GM08714 (cell line): ENCODE measurements around the gene ABCC8.

Experiments
- H3K4me3 ChIP-seq: fragments of 200-500 bp; sonication (Bioruptor generic); 2 replicates; pipeline ENCODE4 v1.5.1; 2014; ENCODE audit warnings: mild to moderate bottlenecking, low read length, inconsistent platforms
- ZNF274 ChIP-seq: IDR thresholded peaks from 2 replicates; pipeline ENCODE4 v1.6.1; 2012; ENCODE audit warnings: mild to moderate bottlenecking, low read depth, low read length

Gene ABCC8

DNA sequence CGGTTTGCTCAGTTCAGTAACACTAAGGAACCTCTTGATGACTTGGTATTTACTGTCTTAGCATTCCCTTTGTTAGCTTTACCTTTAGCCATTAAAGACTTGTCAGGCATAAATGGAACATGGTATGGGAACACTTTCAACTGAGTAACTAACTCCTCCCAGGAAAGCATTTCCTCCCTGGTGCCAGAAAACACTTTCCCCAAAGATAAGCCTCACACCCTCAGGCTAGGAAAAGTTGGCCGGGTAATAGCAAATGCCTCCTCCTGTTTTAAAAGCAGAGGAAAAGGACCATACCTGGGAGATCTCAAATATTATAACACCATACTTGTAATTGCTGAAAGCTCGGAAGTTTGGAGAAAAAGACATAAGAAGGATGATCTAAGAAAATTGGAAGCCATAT, 100.2 kb downstream of the ABCC8 start:
- TF ChIP-seq ZNF274: no peak
- H3K4me3 ChIP-seq: no peak overlapping the region

DNA sequence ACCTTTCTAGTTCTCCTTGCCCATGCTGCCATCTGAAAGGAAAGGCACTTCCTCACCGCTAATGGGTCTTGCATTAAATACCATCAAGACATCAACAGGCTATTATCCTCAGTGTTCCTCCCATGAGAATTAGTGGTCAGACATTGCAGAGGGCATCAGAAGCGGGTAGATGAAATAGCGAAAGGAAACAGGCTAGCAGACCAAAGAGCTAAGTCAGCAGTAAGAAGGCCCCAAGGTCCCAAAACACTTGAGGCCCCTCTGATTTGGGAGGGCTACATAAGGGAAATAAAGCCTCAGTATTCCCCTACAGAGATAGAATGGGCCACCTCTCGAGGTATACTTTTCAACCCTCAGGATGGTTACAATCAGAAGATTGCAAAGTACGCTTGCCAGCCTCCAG, 101.1 kb downstream of the ABCC8 start:
- TF ChIP-seq ZNF274: no peak
- no peak overlapping the region for H3K4me3 ChIP-seq

DNA sequence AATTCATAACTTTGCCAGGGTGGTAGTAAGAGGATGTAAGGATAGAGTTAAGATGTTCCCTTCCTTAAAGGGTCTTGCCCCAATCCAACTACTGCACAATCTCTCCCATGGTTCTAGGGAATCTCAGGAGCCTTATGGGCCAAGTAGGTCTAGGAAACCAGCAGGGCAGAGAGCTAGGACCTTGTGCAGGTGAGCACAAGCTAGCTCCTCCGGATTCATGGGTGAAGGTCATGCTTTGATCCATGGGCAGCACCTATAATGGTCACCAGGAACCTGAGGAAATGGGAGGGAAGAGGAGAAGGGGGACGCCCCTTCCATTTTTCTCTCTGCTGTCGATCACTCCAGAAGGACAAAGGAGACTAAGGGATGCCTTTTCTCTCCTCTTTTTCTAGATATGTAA, 105.0 kb downstream of the ABCC8 start:
- TF ChIP-seq ZNF274: no peak

DNA sequence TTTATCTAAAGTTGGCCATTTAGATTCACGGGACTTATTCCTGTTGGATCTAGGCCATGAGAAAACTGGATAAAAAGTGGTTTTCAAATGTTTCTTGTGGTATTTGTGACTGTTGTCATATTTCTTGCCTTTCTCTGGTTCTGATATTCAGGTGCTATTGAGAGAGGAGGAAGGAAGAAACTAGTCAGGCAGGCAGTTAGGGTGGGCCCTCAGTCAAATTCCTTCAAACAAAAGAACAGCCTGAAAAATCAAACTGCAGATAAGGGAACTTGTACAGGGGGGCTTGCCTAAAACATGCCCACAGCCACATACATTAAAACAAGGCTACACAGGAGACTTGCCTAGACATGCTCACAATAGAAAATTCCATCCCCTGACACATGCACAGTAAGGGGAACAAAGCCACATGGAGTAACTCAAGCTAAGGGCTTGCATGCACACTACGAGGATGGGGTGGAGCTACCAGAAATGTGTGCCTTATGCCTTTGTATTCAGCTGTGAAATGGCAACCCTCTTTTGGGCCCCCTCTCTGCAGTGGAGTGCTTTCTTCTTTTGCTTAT, 106.9 kb downstream of the ABCC8 start:
- TF ChIP-seq ZNF274: no peak
- no peak overlapping the region for H3K4me3 ChIP-seq

More for the DNA sequence above, 105.0 kb downstream of the ABCC8 start:
- H3K4me3 ChIP-seq: no peak overlapping the region

DNA sequence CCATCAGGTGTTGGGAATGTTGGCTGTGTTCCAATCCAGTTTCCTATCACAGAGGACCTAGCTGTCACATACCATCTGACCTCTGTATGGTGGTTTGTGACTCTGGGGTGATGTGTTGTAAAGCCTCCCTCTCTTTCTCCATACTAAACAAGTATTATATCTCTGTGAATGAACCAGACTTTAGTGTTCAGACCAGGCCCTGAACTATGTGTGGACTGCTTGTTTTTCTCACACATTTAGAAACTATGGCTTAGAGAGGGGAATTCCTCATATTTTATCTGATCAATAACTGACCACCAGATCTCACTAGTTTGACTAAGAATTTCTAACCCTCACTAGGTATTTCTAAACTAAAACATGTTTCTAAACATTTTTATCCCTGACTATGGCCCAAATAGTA, 107.6 kb downstream of the ABCC8 start:
- no peak for TF ChIP-seq ZNF274
- no peak overlapping the region for H3K4me3 ChIP-seq

DNA sequence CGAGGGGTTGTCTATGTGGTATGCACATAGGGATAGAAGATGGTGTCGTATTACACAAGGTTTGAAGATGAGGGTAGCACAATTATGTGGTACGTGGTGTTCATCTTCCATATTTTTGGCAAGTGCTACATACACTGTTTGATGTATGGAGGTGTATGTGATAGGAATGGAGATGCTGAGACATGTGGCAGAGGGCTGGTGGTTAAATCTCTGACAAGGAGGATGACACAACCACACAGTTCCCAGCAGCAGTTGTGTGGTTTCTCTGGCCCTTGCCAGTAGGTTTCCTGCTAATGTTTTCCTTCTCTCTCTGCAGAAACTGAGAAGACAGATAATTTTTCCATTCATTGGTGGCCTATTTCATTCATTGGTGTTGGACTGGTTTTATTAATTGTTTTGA, 108.1 kb downstream of the ABCC8 start:
- no peak for TF ChIP-seq ZNF274
- H3K4me3 ChIP-seq: no peak overlapping the region

DNA sequence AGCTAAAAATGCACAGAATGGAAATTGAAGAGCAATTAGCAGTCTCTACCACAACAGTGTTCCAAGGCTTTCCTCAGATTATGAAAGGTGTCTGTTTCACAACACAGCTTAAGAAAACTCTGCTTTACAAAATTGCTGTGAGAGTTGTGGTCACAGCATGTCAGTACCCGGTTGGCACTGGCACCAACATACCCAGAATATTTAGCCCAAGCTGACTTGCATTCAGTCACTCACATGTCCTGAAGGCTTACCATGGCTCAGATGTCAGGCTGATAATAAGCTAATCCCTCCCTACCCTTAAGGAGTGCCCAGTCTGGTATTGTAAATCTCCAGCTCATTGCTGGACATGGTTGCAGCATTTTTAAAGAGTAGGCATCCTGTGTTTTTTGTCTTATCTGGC, 110.2 kb downstream of the ABCC8 start:
- H3K4me3 ChIP-seq: no peak overlapping the region
- TF ChIP-seq ZNF274: no peak

DNA sequence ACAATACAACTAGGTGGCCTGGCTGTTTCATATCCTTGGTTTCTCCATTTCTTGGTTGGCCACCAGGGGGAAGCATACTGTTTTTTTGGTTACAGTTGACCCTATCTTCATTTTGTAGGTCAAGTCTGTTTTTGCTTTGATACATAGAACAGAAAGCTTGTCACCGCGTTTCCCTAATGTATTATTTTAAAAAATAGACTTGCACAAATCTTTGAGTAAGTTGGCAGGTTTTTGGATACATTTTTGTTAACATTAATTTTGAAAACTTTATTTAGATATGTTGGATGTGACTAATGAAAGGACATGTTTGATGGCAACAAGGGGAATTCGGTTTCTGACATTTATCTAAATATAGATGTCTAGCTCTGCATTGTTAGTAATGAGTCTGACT, 122.0 kb downstream of the ABCC8 start:
- TF ChIP-seq ZNF274: no peak
- H3K4me3 ChIP-seq: no peak overlapping the region

DNA sequence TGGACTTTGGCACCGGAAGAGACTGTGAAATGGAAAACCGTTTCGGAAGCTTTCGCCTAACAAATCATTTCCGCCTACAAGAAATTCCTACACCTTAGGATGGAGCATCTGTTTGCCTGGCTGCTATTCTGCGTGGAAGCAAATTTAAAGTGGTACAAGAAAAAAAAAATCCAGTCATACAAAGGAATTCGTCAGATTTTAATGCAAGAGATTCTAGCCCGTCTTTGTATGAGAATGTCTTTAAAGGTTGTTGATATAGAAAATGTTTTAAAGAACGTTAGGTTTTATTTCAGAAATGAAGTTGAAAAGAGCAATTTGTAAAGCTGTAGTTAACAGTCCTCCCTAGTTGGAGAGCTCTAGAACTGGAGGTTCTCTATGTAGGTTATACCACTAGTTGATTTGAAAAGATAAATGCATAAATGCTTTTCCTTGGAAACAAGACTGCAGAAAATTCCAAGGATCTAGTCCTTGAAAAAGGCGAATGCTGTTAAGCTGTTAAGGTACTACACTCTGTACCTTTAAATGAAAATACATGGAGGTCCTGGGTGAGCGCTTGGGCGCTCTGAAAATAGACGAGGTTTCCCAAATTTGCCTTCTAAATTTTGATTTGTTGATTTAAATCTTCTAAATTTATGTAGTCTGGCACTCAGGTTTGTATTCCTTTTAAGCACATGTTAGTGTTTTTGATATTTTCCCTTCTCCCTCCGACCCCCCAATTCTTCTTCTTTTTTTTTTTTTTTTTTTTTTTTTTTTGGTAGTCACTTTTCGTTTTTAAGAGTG, 122.6 kb downstream of the ABCC8 start:
- peak overlapping the region; percentile 47 for H3K4me3 ChIP-seq
- TF ChIP-seq ZNF274: no peak

DNA sequence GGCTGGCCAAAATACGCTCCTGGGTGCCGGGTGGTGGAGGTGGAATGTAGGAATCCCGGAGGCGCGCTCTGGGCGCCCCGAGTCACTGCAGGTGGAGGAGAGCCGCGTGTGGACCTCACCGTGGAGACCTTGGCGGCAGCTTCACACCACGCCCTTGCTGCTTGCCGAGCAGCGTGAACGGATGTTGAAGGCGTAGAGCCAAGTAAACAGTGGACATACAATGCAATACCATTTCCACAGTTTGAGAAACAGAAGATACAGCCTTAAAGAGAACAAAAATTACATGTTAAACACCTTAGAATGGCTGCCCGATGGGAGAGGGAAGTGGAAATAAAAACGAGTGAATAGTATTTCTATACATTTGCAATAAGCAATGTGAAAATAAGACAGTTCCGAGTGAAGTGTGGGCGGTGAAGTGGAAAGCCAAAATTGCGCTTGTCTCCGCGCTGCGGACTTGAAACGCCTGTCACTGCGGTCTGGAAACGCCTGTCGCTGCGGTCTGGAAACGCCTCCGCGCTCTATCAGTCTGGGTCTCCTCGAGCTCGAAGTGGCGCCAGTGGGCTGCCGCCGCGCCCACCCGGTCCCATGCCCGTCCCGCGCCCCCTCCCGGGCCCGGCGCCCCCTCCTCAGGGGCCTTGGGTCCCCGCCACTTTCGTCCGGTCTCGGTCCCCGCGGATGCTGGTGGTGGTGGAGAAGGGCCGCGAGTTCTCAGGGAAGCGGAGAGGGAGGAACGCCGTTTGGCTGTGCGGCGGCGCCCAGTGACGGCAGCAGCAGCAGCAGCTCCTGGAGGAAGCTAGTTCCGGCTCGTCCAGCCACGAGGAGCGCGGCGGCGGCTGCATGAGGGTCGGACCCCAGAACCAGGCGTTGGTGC, 123.5 kb downstream of the ABCC8 start:
- H3K4me3 ChIP-seq: peak overlapping the region; percentile 47; the same call in 1 of the 2 replicates
- no peak for TF ChIP-seq ZNF274

DNA sequence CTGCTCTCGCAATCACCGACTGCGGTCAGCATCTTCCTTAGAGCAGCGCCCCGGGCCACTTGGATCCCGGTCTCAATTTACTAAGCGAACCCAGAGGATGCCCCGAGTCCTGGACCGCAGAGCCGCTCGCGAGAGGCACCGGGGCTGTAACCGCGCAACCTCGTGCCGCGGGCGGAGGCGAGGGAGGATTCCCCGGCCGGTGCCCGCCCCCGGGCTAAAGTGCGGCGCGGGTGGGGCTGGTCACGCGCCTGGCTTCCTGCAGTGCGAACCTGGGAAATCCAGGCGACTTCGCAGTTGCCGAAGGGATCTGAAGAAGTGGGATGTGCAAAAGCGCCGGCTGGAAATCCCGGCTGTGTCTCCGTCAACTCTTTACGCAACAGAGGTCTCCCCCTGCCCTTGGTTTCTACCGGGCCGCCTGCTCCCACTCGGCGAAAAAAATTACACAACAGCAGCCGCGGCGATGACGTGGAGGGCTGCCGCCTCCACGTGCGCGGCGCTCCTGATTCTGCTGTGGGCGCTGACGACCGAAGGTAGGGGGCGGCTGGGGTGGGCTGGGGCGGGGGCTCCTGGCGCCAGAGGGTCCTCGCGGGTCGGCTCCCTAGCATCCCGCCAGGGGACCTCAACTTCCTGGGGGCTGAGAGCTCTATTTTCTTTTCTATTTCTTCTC, 125.0 kb downstream of the ABCC8 start, which contains the start of gene NCR3LG1:
Gene NCR3LG1, plus strand, starts transcription at position 291 of the 667 bp plus-strand sequence. Its CDS starts 170 bp downstream, at position 461.
- H3K4me3 ChIP-seq: peak within 1 kb of the TSS; percentile 47; the same call in 1 of the 2 replicates
- TF ChIP-seq ZNF274: no peak

DNA sequence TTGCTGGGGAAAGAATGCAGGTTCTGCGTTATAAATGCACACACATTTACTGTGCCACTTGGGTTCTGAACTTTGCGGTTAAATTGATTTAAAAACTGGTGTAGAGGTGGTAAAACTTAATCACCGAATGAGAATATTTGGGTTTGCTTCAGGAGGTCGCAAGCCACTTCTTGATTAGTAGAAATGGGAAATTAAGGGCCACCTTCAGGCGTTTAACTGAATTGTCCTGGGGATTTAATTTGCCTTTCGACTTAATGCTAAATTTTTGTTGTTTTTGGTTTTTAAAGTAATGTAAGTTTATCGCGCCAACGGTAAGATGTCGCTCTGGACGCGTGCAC, 125.5 kb downstream of the ABCC8 start:
- TF ChIP-seq ZNF274: no peak
- peak overlapping the region; percentile 47; the same call in 1 of the 2 replicates for H3K4me3 ChIP-seq

DNA sequence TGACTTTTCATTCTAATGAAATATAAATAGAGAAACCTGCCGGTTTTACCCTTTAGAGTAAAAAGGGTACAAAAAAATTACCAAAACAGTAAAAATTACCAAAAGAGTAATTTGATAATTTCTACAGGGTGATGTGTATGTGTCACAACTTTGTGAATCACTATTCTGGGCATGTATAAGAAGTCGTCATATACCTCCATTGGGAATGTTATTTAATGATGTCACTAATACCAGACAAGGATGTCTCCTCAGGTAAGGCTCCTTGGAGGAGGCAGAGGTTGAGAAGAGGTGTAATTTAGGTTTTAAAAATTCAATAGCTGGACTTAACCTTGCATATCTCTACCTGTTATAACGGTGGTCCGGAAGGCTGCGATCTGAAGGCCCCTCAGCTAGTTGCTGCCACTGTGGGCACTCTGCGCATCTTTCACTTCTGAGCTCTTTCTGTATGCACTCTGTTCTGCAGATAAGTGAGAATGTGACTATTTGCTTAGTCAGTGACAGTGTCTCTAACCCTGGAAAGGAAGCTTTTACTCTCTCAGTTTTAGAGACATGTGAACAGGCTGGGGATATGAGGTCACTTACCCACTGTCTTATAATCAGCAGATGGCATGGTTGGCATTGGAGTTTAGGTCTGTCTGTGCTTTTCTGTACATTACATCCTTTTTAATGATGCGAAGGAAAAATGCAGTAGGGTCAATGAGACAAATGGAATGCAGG, 126.0 kb downstream of the ABCC8 start:
- no peak for TF ChIP-seq ZNF274
- H3K4me3 ChIP-seq: no peak overlapping the region
